H1 (cell line): ENCODE data around the gene MBTPS2. TPM values are rescaled to one million over a fixed set of nuclear protein-coding genes. Genes with fewer than 3 reads are reported as not detected.

Experiments used
- CTCF ChIA-PET: fragments of 300-600 bp; sonication (Branson Sonifier 250); formaldehyde crosslinking; loops from one replicate; lab custom pipeline; 2021; ENCODE audit not compliant: partially characterized antibody; lab: Charles Lee
- POLR2A ChIA-PET: fragments of 300-600 bp; sonication (Branson Sonifier 250); formaldehyde crosslinking; loops from one replicate; lab custom pipeline; 2021; ENCODE audit warnings: inconsistent platforms; ENCODE audit not compliant: partially characterized antibody; lab: Charles Lee
- DNase-seq, 2 experiments: peaks; one replicate each; pipeline versions ENCODE4 v3.0.0 to v3.0.0-alpha.2; 2010 to 2022; ENCODE audit warnings: low spot score in 2 of 2, low read depth in 1 of 2, mixed read lengths in 1 of 2
- FAIRE-seq: peaks from 2 replicates; lab custom pipeline; 2011; peaks lifted over from hg19 to GRCh38; lab: Jason Lieb, UNC
- H2AFZ ChIP-seq: 2 replicates; pipeline ENCODE4 v1.8.1; 2012; ENCODE audit warnings: low read length, inconsistent platforms
- H2AK5ac ChIP-seq: 2 replicates; pipeline ENCODE4 v1.6.1; 2013; ENCODE audit warnings: low read depth, low read length
- H2BK120ac ChIP-seq: replicated peaks from 2 replicates; pipeline ENCODE3; 2013; ENCODE audit warnings: low read depth, low read length, inconsistent platforms
- H2BK12ac ChIP-seq: 2 replicates; pipeline ENCODE4 v1.6.1; 2013; ENCODE audit warnings: low read depth, low read length
- H2BK15ac ChIP-seq: 2 replicates; pipeline ENCODE4 v1.6.1; 2013; ENCODE audit warnings: low read length
- H2BK20ac ChIP-seq: 2 replicates; pipeline ENCODE4 v1.6.1; 2013; ENCODE audit warnings: low read length
- H2BK5ac ChIP-seq: 2 replicates; pipeline ENCODE4 v1.6.1; 2013; ENCODE audit warnings: low read depth, low read length
- H3K14ac ChIP-seq: 2 replicates; pipeline ENCODE4 v1.6.1; 2013; ENCODE audit warnings: inconsistent platforms; ENCODE audit not compliant: insufficient read length
- H3K18ac ChIP-seq: 2 replicates; pipeline ENCODE4 v1.6.1; 2013; ENCODE audit warnings: low read length; ENCODE audit errors: extremely low read depth
- H3K23ac ChIP-seq: 2 replicates; pipeline ENCODE4 v1.6.1; 2013; ENCODE audit warnings: inconsistent platforms; ENCODE audit not compliant: insufficient read length
- H3K23me2 ChIP-seq: 2 replicates; pipeline ENCODE4 v1.6.1; 2013; ENCODE audit warnings: low read depth, low read length
- H3K27ac ChIP-seq: 2 replicates; pipeline ENCODE4 v1.6.1; 2011; ENCODE audit warnings: low read depth, low read length, inconsistent platforms
- H3K27me3 ChIP-seq, 4 experiments: replicated peaks in 1 of 4; 1 replicate in 1 of 4; 2 replicates in 3 of 4; pipeline versions ENCODE4 v1.6.1 to v1.8.1; 2011 to 2013; ENCODE audit warnings: low read length in 3 of 4, mild to moderate bottlenecking in 3 of 4, inconsistent platforms in 2 of 4, mixed read lengths in 2 of 4, moderate library complexity in 1 of 4; ENCODE audit not compliant: control insufficient read depth in 3 of 4, insufficient read depth in 3 of 4; ENCODE audit errors: extremely low read depth in 1 of 4
- H3K36me3 ChIP-seq, 4 experiments: 2 replicates each; pipeline versions ENCODE4 v1.6.1 to v1.8.1; 2011 to 2013; ENCODE audit warnings: mild to moderate bottlenecking in 4 of 4, low read length in 3 of 4, moderate library complexity in 2 of 4, control low read depth in 1 of 4, inconsistent platforms in 1 of 4; ENCODE audit not compliant: insufficient read depth in 4 of 4, control insufficient read depth in 2 of 4
- H3K4ac ChIP-seq: replicated peaks from 2 replicates; pipeline ENCODE3; 2013; ENCODE audit warnings: low read length, low read depth, mixed read lengths, inconsistent platforms; ENCODE audit not compliant: insufficient read length
- H3K4me1 ChIP-seq, 4 experiments: replicated peaks in 1 of 4; 1 replicate in 1 of 4; 2 replicates in 3 of 4; pipeline versions ENCODE4 v1.6.1 to v1.8.1; 2011 to 2013; ENCODE audit warnings: low read length in 3 of 4, inconsistent platforms in 2 of 4, mixed read lengths in 1 of 4; ENCODE audit not compliant: insufficient read depth in 4 of 4, control insufficient read depth in 3 of 4
- H3K4me2 ChIP-seq, 2 experiments: 2 replicates each; pipeline versions ENCODE4 v1.6.1 to v1.8.1; 2011 to 2013; ENCODE audit warnings: low read depth in 2 of 2, low read length in 2 of 2, control low read depth in 1 of 2, inconsistent platforms in 1 of 2, mild to moderate bottlenecking in 1 of 2; ENCODE audit not compliant: insufficient read depth in 1 of 2
- H3K4me3 ChIP-seq, 4 experiments: fragments of 200-600, 300-600 bp in 1 of 4; sonication (generic), shearing (Covaris generic), sonication (Bioruptor Twin) in 1 of 4; 2 replicates each; pipeline versions ENCODE4 v1.5.1 to v1.8.1; 2011 to 2016; ENCODE audit warnings: low read length in 4 of 4, low read depth in 3 of 4, control low read depth in 2 of 4, inconsistent platforms in 2 of 4, mild to moderate bottlenecking in 2 of 4, mixed read lengths in 1 of 4, moderate library complexity in 1 of 4; ENCODE audit not compliant: insufficient read depth in 2 of 4; ENCODE audit errors: extremely low read depth in 1 of 4
- H3K56ac ChIP-seq: replicated peaks from 2 replicates; pipeline ENCODE3; 2013; ENCODE audit warnings: low read depth, mild to moderate bottlenecking, mixed read lengths, low read length, inconsistent platforms; ENCODE audit not compliant: insufficient read length
- H3K79me1 ChIP-seq: 2 replicates; pipeline ENCODE4 v1.6.1; 2013; ENCODE audit warnings: low read depth, low read length, control low read depth
- H3K79me2 ChIP-seq, 2 experiments: 2 replicates each; pipeline versions ENCODE4 v1.6.1 to v1.8.1; 2012 to 2013; ENCODE audit warnings: low read length in 2 of 2, mild to moderate bottlenecking in 2 of 2, inconsistent platforms in 1 of 2; ENCODE audit not compliant: insufficient read depth in 2 of 2, control insufficient read depth in 1 of 2
- H3K9ac ChIP-seq, 4 experiments: replicated peaks in 1 of 4; 1 replicate in 1 of 4; 2 replicates in 3 of 4; pipeline versions ENCODE4 v1.6.1 to v1.8.1; 2011 to 2013; ENCODE audit warnings: low read depth in 3 of 4, low read length in 3 of 4, control low read depth in 2 of 4, mild to moderate bottlenecking in 2 of 4, moderate library complexity in 2 of 4, inconsistent platforms in 1 of 4; ENCODE audit errors: extremely low read depth in 1 of 4
- H3K9me3 ChIP-seq, 2 experiments: 2 replicates each; pipeline versions ENCODE4 v1.6.1 to v1.8.1; 2012 to 2013; ENCODE audit warnings: mild to moderate bottlenecking in 2 of 2, moderate library complexity in 2 of 2, control low read depth in 1 of 2, inconsistent platforms in 1 of 2, low read depth in 1 of 2, low read length in 1 of 2, mixed read lengths in 1 of 2; ENCODE audit not compliant: insufficient read depth in 2 of 2
- H4K20me1 ChIP-seq, 2 experiments: replicated peaks in 1 of 2; 2 replicates each; pipeline versions ENCODE3 to v1.8.1; 2011 to 2013; ENCODE audit warnings: inconsistent platforms in 2 of 2, low read length in 2 of 2, mild to moderate bottlenecking in 1 of 2; ENCODE audit not compliant: insufficient read depth in 2 of 2, control insufficient read depth in 1 of 2
- H4K5ac ChIP-seq: 2 replicates; pipeline ENCODE4 v1.6.1; 2013; ENCODE audit warnings: low read length, low read depth, mixed read lengths, inconsistent platforms; ENCODE audit not compliant: insufficient read length
- H4K8ac ChIP-seq: 2 replicates; pipeline ENCODE4 v1.8.0; 2013; ENCODE audit warnings: mild to moderate bottlenecking, moderate library complexity, low read length, inconsistent platforms; ENCODE audit not compliant: insufficient read depth; ENCODE audit errors: extremely low read depth
- H4K91ac ChIP-seq: replicated peaks from 2 replicates; pipeline ENCODE3; 2013; ENCODE audit warnings: low read length, mixed read lengths, inconsistent platforms; ENCODE audit not compliant: insufficient read length
- ASH2L ChIP-seq: fragments of 200-600, 300-600 bp; sonication (generic); IDR thresholded peaks from one replicate; pipeline ENCODE4 v1.7.1; 2017; ENCODE audit warnings: low read length
- GABPA ChIP-seq: IDR thresholded peaks from 2 replicates; pipeline ENCODE4 v1.6.1; 2011; ENCODE audit warnings: mild to moderate bottlenecking, low read length, moderate library complexity, borderline replicate concordance; ENCODE audit not compliant: insufficient read depth
- NANOG ChIP-seq: IDR thresholded peaks from 2 replicates; pipeline ENCODE4 v1.6.1; 2011; ENCODE audit warnings: low read length, low read depth, mild to moderate bottlenecking, inconsistent platforms; ENCODE audit not compliant: insufficient read depth, poor library complexity, severe bottlenecking
- POLR2A ChIP-seq, 2 experiments: IDR thresholded peaks; 1 replicate in 1 of 2; 2 replicates in 1 of 2; pipeline ENCODE4 v1.6.1; 2011; ENCODE audit warnings: low read depth in 2 of 2, low read length in 2 of 2, mild to moderate bottlenecking in 2 of 2; ENCODE audit errors: control extremely low read depth in 1 of 2
- SAP30 ChIP-seq: fragments of 300-600 bp; sonication (generic); IDR thresholded peaks from 2 replicates; pipeline ENCODE4 v1.7.1; 2012; ENCODE audit warnings: low read length, moderate library complexity, mild to moderate bottlenecking, inconsistent platforms; ENCODE audit not compliant: insufficient read depth, insufficient replicate concordance
- SIN3A ChIP-seq, 2 experiments: IDR thresholded peaks in 1 of 2; conservative IDR thresholded peaks in 1 of 2; 2 replicates each; pipeline ENCODE4 v1.6.1; 2011 to 2012; ENCODE audit warnings: low read length in 2 of 2, improper control_type of control experiment in 1 of 2, low read depth in 1 of 2, mild to moderate bottlenecking in 1 of 2
- TAF1 ChIP-seq: IDR thresholded peaks from 2 replicates; pipeline ENCODE4 v1.6.1; 2011; ENCODE audit warnings: mild to moderate bottlenecking, low read depth, low read length
- YY1 ChIP-seq: IDR thresholded peaks from 2 replicates; pipeline ENCODE4 v1.6.1; 2011; ENCODE audit warnings: low read depth, mild to moderate bottlenecking, low read length
- WGBS, 2 experiments: shearing (Covaris generic) in 1 of 2; methylation state at CpG; one replicate each; pipeline versions ENCODE4 v1.1.6 to v1.1.7; 2013 to 2015; ENCODE audit warnings: low lambda C conversion rate in 2 of 2, mixed read lengths in 2 of 2, inconsistent platforms in 1 of 2, low coverage in 1 of 2, missing lambda C conversion rate in 1 of 2; ENCODE audit not compliant: insufficient replicate concordance in 2 of 2, insufficient coverage in 1 of 2, insufficient read length in 1 of 2; ENCODE audit errors: extremely low coverage in 1 of 2, missing lambda C conversion rate in 1 of 2; 5-methylcytosine and 5-hydroxymethylcytosine counted together
- polyA plus RNA-seq, 7 experiments: library from polyadenylated mRNA; depleted of rRNA in 3 of 7; stranded (reverse) in 5 of 7; unstranded in 2 of 7; fragments of >200 nt in 5 of 7; fragments of 200-250 nt in 2 of 7; gene quantifications; 1 replicate in 5 of 7; 2 replicates in 1 of 7; 4 replicates in 1 of 7; pipeline versions ENCODE4 v1.2.1 to v1.2.3, GENCODE V29; 2011 to 2013; ENCODE audit warnings: missing spikeins in 2 of 7, mixed read lengths in 2 of 7
- total RNA-seq: library from RNA; stranded (reverse); fragmentation: NEBNext Ultra II Directional; extraction: Animal tissue kit (Norgen Biotek cat#: 25700); gene quantifications from 2 replicates; pipeline ENCODE4 v1.2.1, GENCODE V29; 2021
- TF ChIP-seq, protein P1 (sequence below): IDR thresholded peaks from 2 replicates; pipeline ENCODE4 v1.6.1; 2011; ENCODE audit warnings: low read length, improper control_type of control experiment
- TF ChIP-seq, protein P2 (sequence below), 3 experiments: IDR thresholded peaks; 1 replicate in 2 of 3; 2 replicates in 1 of 3; pipeline versions ENCODE4 v1.5.1 to v1.6.1; 2011; ENCODE audit warnings: low read length in 3 of 3, mild to moderate bottlenecking in 3 of 3, inconsistent platforms in 2 of 3, low read depth in 1 of 3, moderate library complexity in 1 of 3; ENCODE audit not compliant: insufficient read depth in 1 of 3; ENCODE audit errors: control extremely low read depth in 1 of 3

The MBTPS2 gene
- total and polyA plus RNA-seq, 2 of the 8 experiments (the other 6 are each of a cell fraction or from before 2014, with no cell fraction given) = 4.3 to 7.4 TPM

DNA sequence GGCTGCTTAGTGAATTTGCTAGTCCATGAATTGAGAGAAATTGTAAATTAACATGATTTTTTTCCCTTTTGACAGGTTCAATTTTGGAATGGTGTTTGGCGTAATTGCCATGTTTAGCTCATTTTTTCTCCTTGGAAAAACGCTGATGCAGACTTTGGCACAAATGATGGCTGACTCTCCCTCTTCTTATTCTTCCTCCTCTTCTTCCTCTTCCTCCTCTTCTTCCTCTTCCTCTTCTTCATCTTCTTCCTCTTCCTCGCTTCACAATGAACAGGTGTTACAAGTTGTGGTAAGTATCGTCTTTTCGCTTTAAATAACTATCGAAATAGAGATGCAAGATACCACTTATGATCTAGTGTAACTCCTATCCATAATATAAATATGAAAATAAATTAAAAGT is 5.7 kb downstream of the MBTPS2 start:
- Histone ChIP-seq H4K8ac (no peak overlapping the region), H3K4me2 (no peak overlapping the region), H3K79me1 (no peaks in the 10 kb centered on the region), H3K14ac (no peak overlapping the region), H3K4me3 (no peak overlapping the region), H3K23ac (no peak overlapping the region), H3K4ac (no peak overlapping the region), H3K9ac (no peak overlapping the region), H2BK15ac (no peak overlapping the region), H3K4me1 (no peaks in the 10 kb centered on the region; a peak in 1 of 7 replicates), H3K27me3 (no peaks in the 10 kb centered on the region), H3K9me3 (no peaks in the 10 kb centered on the region), H2BK120ac (no peak overlapping the region), H3K27ac (no peak overlapping the region), H3K56ac (no peak overlapping the region), H2BK5ac (no peak overlapping the region), H4K91ac (no peak overlapping the region), H4K5ac (no peak overlapping the region), H2AFZ (no peak overlapping the region), H4K20me1 (no peaks in the 10 kb centered on the region), H2AK5ac (no peak overlapping the region), H3K36me3 (peaks cover 0 to 7% (median 0%) of the 10 kb centered on the region in 4 experiments; a peak in 2 of 8 replicates), H2BK20ac (no peak overlapping the region), H3K79me2 (peaks cover 0 to 7% of the 10 kb centered on the region in 2 experiments; a peak in 2 of 4 replicates), H3K23me2 (no peaks in the 10 kb centered on the region), H2BK12ac (no peak overlapping the region), H3K18ac (no peak overlapping the region)
- FAIRE-seq (no peak), DNase-seq (no peak)
- ChIA-PET POLR2A (no interaction called here), CTCF (no interaction called here)
- 40 to 92% methylated on average over 1 to 6 of the region's 6 CpGs for WGBS, 2 experiments
- TF ChIP-seq POLR2A (IDR thresholded peaks at IDR 0.05; ENCODE audit: control extremely low read depth in 1 of 2, low read depth in 2 of 2, low read length in 2 of 2) = no peak
- TF ChIP-seq, protein P1, sequence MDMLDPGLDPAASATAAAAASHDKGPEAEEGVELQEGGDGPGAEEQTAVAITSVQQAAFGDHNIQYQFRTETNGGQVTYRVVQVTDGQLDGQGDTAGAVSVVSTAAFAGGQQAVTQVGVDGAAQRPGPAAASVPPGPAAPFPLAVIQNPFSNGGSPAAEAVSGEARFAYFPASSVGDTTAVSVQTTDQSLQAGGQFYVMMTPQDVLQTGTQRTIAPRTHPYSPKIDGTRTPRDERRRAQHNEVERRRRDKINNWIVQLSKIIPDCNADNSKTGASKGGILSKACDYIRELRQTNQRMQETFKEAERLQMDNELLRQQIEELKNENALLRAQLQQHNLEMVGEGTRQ = no peak
- no peak for TF ChIP-seq SIN3A (conservative IDR thresholded peaks at IDR 0.05 in 1 of 2, IDR thresholded peaks at IDR 0.05 in 1 of 2; ENCODE audit: low read depth in 1 of 2, low read length in 2 of 2)
- no peak for TF ChIP-seq GABPA
- TF ChIP-seq, protein P2, sequence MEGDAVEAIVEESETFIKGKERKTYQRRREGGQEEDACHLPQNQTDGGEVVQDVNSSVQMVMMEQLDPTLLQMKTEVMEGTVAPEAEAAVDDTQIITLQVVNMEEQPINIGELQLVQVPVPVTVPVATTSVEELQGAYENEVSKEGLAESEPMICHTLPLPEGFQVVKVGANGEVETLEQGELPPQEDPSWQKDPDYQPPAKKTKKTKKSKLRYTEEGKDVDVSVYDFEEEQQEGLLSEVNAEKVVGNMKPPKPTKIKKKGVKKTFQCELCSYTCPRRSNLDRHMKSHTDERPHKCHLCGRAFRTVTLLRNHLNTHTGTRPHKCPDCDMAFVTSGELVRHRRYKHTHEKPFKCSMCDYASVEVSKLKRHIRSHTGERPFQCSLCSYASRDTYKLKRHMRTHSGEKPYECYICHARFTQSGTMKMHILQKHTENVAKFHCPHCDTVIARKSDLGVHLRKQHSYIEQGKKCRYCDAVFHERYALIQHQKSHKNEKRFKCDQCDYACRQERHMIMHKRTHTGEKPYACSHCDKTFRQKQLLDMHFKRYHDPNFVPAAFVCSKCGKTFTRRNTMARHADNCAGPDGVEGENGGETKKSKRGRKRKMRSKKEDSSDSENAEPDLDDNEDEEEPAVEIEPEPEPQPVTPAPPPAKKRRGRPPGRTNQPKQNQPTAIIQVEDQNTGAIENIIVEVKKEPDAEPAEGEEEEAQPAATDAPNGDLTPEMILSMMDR (IDR thresholded peaks at IDR 0.05; ENCODE audit: control extremely low read depth in 1 of 3, insufficient read depth in 1 of 3, low read depth in 1 of 3, low read length in 3 of 3) = no peak
- TF ChIP-seq NANOG = no peak
- no peak for TF ChIP-seq TAF1
- no peak for TF ChIP-seq SAP30
- TF ChIP-seq ASH2L = no peak
- TF ChIP-seq YY1 = no peak
